KMS-11 (cell line): ENCODE data around the gene DENND4B.
"Not testable (repeated sequence)": the region's sequence is repeated elsewhere in the genome, so short reads cannot be mapped to it uniquely, and the experiment has no call there.

Experiments
- H2AFZ ChIP-seq: fragments of 200-600 bp; sonication (generic); 2 replicates; pipeline ENCODE4 v1.6.1; 2016; ENCODE audit warnings: antibody characterized with exemption, mixed run types, low read depth
- H3K27ac ChIP-seq: fragments of 200-600 bp; sonication (generic); 2 replicates; pipeline ENCODE4 v1.6.1; 2016; ENCODE audit warnings: mild to moderate bottlenecking, mixed run types
- H3K27me3 ChIP-seq: fragments of 200-600 bp; sonication (generic); 2 replicates; pipeline ENCODE4 v1.6.1; 2017; ENCODE audit warnings: mild to moderate bottlenecking, low read depth, mixed run types, moderate library complexity; ENCODE audit not compliant: insufficient read depth
- H3K36me3 ChIP-seq: fragments of 200-600 bp; sonication (generic); 2 replicates; pipeline ENCODE4 v1.6.1; 2017; ENCODE audit warnings: mild to moderate bottlenecking, mixed run types; ENCODE audit not compliant: insufficient read depth
- H3K4me1 ChIP-seq: fragments of 200-600 bp; sonication (generic); 2 replicates; pipeline ENCODE4 v1.6.1; 2016; ENCODE audit warnings: mild to moderate bottlenecking, low read depth, mixed run types; ENCODE audit not compliant: poor library complexity, severe bottlenecking
- H3K4me2 ChIP-seq: fragments of 200-600 bp; sonication (generic); 2 replicates; pipeline ENCODE4 v1.7.0; 2016; ENCODE audit warnings: mild to moderate bottlenecking, mixed run types
- H3K4me3 ChIP-seq: fragments of 200-600 bp; sonication (generic); IDR thresholded peaks from 2 replicates; pipeline ENCODE4 v1.6.1; 2017; ENCODE audit warnings: low read depth, low read length, mixed read lengths; ENCODE audit not compliant: insufficient read depth
- H3K79me2 ChIP-seq: fragments of 200-600 bp; sonication (generic); 2 replicates; pipeline ENCODE4 v1.6.1; 2016; ENCODE audit warnings: low read depth, mixed run types; ENCODE audit not compliant: insufficient read depth
- H3K9ac ChIP-seq: fragments of 200-600 bp; sonication (generic); 2 replicates; pipeline ENCODE4 v1.6.1; 2016; ENCODE audit warnings: mild to moderate bottlenecking, mixed run types
- H4K20me1 ChIP-seq: fragments of 200-600 bp; sonication (generic); 2 replicates; pipeline ENCODE4 v1.6.1; 2016; ENCODE audit warnings: mild to moderate bottlenecking, mixed run types; ENCODE audit not compliant: insufficient read depth
- TF ChIP-seq, protein P1 (sequence below): fragments of 200-600 bp; sonication (generic); conservative IDR thresholded peaks from 2 replicates; pipeline ENCODE4 v1.6.1; 2017; ENCODE audit warnings: low read depth, mild to moderate bottlenecking, antibody characterized with exemption, low read length, moderate library complexity, mixed read lengths

DENND4B gene

GRCh38 chr1:153985941-153986761, 39.6 kb upstream of the DENND4B start, which contains the start of gene RAB13:
Gene RAB13, minus strand, starts transcription at chr1:153986339. Its CDS starts 103 bp downstream, at chr1:153986236.
- Histone ChIP-seq H3K4me1 (peaks cover 15% of the 10 kb centered on the region), H3K27ac (peak within 1 kb of the TSS; percentile 71), H4K20me1 (no peaks in the 10 kb centered on the region), H3K4me3 (peak within 1 kb of the TSS; percentile 98), H3K27me3 (peaks cover 8% of the 10 kb centered on the region; the same call in 1 of the 2 replicates), H3K9ac (peak within 1 kb of the TSS; percentile 35; the same call in 1 of the 2 replicates), H2AFZ (peak within 1 kb of the TSS; percentile 84), H3K79me2 (peaks cover 6% of the 10 kb centered on the region), H3K4me2 (peak within 1 kb of the TSS; percentile 59), H3K36me3 (no peaks in the 10 kb centered on the region)
- TF ChIP-seq, protein P1, sequence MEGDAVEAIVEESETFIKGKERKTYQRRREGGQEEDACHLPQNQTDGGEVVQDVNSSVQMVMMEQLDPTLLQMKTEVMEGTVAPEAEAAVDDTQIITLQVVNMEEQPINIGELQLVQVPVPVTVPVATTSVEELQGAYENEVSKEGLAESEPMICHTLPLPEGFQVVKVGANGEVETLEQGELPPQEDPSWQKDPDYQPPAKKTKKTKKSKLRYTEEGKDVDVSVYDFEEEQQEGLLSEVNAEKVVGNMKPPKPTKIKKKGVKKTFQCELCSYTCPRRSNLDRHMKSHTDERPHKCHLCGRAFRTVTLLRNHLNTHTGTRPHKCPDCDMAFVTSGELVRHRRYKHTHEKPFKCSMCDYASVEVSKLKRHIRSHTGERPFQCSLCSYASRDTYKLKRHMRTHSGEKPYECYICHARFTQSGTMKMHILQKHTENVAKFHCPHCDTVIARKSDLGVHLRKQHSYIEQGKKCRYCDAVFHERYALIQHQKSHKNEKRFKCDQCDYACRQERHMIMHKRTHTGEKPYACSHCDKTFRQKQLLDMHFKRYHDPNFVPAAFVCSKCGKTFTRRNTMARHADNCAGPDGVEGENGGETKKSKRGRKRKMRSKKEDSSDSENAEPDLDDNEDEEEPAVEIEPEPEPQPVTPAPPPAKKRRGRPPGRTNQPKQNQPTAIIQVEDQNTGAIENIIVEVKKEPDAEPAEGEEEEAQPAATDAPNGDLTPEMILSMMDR, result no peak

DNA sequence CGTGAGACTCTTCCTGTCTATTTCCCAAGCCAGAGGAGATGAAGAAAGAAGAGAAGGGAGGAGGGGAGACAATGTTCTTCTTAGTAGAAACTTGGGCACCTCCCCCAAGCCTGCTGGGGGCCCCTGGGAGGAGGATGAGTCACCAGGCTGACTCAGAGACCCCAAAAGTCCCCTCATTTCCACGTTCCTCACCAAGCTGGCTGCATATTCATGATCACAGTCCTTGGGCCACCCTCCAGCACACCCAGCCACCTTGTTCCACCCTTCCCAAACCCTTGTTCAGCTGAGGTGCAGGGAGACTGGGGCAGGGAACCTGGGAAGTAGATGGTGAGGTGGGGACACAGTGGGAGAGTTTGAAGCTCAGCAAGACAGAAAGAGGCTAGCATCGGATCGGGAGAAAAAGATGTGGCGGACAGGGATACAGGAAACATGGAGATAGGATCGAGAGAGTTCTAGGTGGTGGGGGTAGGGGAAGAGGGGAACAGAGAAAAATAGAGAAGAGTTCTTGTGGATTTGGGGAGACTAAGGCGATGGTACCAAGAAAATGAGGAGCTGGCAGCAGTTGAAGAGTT, 38.9 kb upstream of the DENND4B start:
- H3K27me3 ChIP-seq, result peaks cover 8% of the 10 kb centered on the region; the same call in 1 of the 2 replicates
- peaks cover 15% of the 10 kb centered on the region for H3K4me1 ChIP-seq
- no peak overlapping the region for H3K9ac ChIP-seq
- no peak overlapping the region for H3K4me3 ChIP-seq
- H3K79me2 ChIP-seq, result no peaks in the 10 kb centered on the region
- H2AFZ ChIP-seq, result no peak overlapping the region
- H3K36me3 ChIP-seq, result no peaks in the 10 kb centered on the region
- H3K27ac ChIP-seq, result no peak overlapping the region
- TF ChIP-seq, protein P1, result no peak
- no peak overlapping the region for H3K4me2 ChIP-seq
- no peaks in the 10 kb centered on the region for H4K20me1 ChIP-seq

- Histone ChIP-seq H2AFZ (no peak overlapping the region), H3K9ac (no peak overlapping the region), H3K36me3 (no peaks in the 10 kb centered on the region), H3K4me3 (no peak overlapping the region), H3K27ac (no peak overlapping the region), H3K27me3 (peaks cover 8% of the 10 kb centered on the region; the same call in 1 of the 2 replicates), H3K4me2 (no peak overlapping the region), H3K4me1 (peaks cover 9% of the 10 kb centered on the region), H4K20me1 (no peaks in the 10 kb centered on the region), H3K79me2 (no peaks in the 10 kb centered on the region)
- TF ChIP-seq, protein P1, result no peak; the same call in 1 of the 2 replicates
These were observed 37.8 kb upstream of the DENND4B start for GRCh38 chr1:153984123-153984894.

DNA sequence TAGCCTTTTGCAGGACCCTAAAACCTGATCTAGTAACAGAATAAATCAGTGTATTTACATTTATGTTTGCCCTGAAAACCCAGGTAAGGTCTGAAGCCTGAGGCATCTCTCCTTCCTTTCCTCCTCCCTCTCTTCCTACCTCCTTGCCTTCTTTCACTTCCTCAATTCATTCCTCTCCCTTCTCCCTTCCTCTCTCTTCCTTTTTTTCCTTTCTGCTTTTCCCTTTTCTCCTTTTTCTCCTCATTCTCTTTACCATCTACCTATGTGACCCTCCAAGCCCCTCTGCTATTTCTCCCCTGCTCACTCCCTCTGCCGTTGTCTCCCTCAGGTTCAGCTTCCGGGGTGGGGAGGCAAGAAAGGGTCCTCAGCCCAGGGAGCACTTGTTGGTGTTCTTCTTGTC, 35.2 kb upstream of the DENND4B start:
- H2AFZ ChIP-seq, H3K79me2 ChIP-seq, H3K4me3 ChIP-seq, H4K20me1 ChIP-seq, H3K4me2 ChIP-seq, H3K27ac ChIP-seq, H3K27me3 ChIP-seq, H3K36me3 ChIP-seq, H3K9ac ChIP-seq: not testable (repeated sequence)
- peaks cover 11% of the 10 kb centered on the region for H3K4me1 ChIP-seq

GRCh38 chr1:153979091-153979490, 32.6 kb upstream of the DENND4B start:
- Histone ChIP-seq H3K4me2 (peak overlapping the region; percentile 56; the same call in 1 of the 2 replicates), H3K4me1 (peaks cover 23% of the 10 kb centered on the region), H3K79me2 (peaks cover 21% of the 10 kb centered on the region)
- H3K27me3 ChIP-seq, H3K27ac ChIP-seq, H3K9ac ChIP-seq, H4K20me1 ChIP-seq, H3K4me3 ChIP-seq, H2AFZ ChIP-seq, H3K36me3 ChIP-seq: not testable (repeated sequence)
